ENCODE results near the gene IPO9. TPM values are rescaled to one million over a fixed set of nuclear protein-coding genes. Genes with fewer than 3 reads are reported as not detected.
"Not testable (repeated sequence)": the region's sequence is repeated elsewhere in the genome, so short reads cannot be mapped to it uniquely, and the experiment has no call there.

IPO9 gene
- polyA plus RNA-seq, 10 donors: 38.9 to 56.4 (median 49.1) TPM

GRCh38 chr1:201845331-201846083, 16.6 kb downstream of the IPO9 start:
- peak in 1 of 3 donors; percentile 36 for DNase-seq

GRCh38 chr1:201847150-201847549, 18.2 kb downstream of the IPO9 start:
- DNase-seq: no peak

DNA sequence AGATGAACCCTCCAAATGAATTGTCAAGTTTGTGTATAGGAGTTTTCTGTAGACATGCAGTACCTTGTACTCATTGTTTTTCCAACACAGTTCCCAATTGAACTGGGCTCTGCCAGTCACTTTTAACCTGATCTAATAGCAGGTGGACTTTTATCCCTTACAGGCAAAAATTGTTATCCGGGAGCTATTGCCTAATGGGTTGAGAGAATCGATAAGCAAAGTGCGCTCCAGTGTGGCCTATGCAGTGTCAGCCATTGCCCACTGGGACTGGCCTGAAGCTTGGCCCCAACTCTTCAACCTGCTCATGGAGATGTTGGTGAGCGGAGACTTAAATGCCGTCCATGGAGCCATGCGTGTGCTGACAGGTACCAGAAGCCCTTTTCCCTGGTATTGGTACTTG, 19.3 kb downstream of the IPO9 start:
- DNase-seq: no peak

DNA sequence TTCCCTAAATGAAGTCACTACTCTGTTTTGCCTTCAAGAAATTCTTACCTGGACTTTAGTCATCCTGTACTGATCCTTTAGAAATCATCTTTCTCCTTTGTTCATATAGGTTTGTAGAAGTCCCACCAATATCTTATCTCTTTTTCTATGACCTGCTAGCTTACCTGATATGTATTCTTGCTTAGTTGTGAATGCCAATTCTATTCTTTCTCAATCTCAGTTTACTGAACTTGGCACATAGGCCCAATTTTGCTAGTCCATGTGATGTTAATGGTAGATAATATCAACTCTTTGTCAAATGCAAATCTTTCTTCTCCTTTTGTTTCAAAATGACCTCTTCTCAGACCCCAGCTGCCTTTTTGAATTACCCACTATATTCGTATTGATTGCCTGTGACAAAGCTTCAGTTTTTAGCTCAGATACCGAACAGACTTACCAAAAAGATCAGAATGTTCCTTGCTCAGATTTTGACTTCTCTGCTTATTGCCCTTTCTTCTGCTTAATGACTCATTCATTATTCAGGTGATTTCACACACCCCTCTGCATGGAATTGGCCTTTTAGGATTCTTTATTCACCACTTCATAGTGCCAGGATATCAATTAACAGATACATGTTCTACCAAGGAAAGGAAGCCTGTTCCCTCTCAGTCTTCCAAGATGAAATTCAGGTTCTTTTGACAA, 20.6 kb downstream of the IPO9 start:
- no peak for DNase-seq

- DNase-seq: peak; percentile 16 to 86 (median 51)
These were observed 21.1 kb downstream of the IPO9 start for GRCh38 chr1:201850053-201850397.

- no peak for DNase-seq
These were observed 23.0 kb downstream of the IPO9 start for GRCh38 chr1:201851949-201852348.

DNA sequence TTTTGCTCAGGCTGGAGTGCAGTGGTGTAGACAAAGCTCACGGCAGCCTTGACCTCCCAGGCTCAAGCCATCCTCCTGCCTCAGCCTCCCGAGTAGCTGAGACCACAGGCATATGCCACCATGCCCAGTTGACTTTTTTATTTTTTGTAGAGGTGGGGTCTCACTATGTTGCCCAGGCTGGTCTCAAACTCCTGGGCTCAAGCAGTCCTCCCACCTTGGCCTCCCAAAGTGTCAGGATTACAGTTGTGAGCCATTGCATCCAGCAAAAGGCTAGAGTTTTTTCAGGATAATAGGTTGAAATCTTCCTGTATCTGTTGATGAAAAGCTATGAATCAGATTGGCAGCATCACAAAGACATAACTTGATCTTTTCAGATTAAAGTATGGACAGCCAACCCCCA, 27.8 kb downstream of the IPO9 start:
- DNase-seq: not testable (repeated sequence)

GRCh38 chr1:201859424-201859823, 30.5 kb downstream of the IPO9 start:
- DNase-seq: no peak

- DNase-seq: no peak
These were observed 32.5 kb downstream of the IPO9 start for GRCh38 chr1:201861448-201861847.

- DNase-seq: no peak
These were observed 41.4 kb downstream of the IPO9 start for GRCh38 chr1:201870397-201870796.

- no peak for DNase-seq
These were observed 45.7 kb downstream of the IPO9 start for GRCh38 chr1:201874672-201875071.

GRCh38 chr1:201876148-201876818, 47.3 kb downstream of the IPO9 start:
- no peak for DNase-seq

GRCh38 chr1:201877877-201878401, 49.0 kb downstream of the IPO9 start:
- DNase-seq: peak; percentile 36 to 54 (median 37)

DNA sequence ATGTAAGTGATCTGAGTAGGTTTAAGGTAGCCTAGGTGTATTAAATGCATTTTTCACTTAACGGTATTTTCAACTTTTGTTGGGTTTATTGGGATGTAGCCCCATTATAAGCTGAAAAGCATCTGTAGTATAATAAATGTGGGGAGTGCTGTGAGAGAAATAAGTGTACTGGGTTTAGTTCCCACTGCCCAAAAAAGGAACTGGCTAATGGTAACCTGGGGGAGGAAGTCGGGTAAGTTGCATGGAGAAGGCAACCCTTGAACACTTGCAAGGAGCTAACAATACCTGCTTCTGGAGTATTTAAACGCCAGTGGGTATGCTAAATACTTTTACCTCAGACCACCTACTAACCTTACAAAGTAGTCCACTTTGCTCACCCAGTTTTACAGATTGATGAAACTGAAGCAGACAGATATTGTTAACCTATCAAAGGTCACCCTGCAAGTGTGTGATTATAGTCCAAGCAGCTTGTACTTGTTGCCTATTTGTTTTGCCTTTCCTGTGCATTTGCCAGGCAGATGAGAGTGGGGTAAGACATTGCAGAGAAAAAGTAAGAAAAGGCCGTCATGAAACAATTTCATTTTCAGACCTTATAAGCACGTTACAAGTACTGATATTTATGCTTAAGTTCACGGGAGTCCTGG, 52.1 kb downstream of the IPO9 start:
- DNase-seq: no peak

DNA sequence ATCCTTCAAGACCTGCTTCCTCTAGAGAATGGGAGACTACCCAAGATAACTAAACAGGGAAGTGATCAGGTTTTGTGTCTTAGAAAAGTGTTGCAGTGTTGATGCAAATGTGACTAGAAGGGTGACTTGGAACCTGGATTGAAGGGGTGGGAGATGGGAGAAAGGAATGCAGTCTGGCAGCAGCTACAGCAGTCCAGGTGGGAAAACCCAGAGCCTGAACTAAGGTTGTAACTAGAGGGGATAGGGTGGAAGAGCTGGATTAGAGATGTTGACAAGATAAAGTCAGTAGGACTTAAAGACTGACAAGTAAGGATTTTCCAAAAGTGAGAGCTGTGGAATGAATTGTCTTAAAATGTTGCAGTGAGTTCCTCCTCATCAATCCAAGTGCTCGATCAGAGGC, 52.7 kb downstream of the IPO9 start:
- no peak for DNase-seq

DNA sequence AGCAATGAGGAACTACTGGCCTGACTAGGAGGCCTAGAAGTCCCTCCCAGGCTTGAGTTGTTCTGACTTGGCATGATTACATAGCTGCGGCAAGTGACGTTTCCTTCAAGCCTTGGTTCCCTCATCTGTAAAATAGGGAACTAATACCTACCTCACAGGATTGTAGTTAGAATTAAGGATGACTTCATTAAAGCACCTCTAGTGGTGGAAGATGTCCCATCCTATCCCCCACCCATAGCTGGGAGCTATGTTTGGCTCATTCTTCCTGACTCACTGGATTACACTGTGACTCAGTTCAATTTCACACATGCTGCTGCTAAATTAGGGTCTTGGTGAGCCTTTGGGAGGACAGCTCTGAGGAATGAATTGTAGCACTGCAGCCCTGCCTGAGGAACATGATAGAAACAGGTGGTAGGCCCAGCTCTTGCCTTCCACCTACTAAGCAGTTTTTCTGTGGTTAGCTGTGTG, 53.7 kb downstream of the IPO9 start:
- DNase-seq: peak; percentile 40 to 84 (median 43)

DNA sequence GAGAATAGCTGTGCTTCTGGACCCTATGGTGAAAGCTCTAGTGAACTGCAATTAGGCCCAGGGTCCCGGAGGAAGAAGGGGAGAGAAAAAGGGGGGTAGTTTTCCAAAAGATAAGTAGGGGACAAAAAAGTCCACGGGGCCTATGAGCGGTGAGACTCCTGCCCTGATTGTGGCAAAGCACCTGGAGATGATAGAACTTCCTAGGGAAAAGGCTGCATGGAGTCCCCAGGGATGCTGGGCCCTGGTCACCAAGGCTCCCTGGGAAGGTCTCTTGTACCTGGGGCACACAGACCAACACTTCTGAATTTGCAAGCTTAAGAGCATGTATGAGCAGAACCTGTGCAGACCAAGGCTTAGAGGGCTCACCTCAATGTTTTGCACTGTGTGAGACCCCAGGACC, 54.3 kb downstream of the IPO9 start:
- no peak for DNase-seq

GRCh38 chr1:201883786-201884185, 54.8 kb downstream of the IPO9 start:
- DNase-seq: no peak

GRCh38 chr1:201884425-201884824, 55.5 kb downstream of the IPO9 start:
- peak in 2 of 3 donors; percentile 34 to 48 for DNase-seq

DNA sequence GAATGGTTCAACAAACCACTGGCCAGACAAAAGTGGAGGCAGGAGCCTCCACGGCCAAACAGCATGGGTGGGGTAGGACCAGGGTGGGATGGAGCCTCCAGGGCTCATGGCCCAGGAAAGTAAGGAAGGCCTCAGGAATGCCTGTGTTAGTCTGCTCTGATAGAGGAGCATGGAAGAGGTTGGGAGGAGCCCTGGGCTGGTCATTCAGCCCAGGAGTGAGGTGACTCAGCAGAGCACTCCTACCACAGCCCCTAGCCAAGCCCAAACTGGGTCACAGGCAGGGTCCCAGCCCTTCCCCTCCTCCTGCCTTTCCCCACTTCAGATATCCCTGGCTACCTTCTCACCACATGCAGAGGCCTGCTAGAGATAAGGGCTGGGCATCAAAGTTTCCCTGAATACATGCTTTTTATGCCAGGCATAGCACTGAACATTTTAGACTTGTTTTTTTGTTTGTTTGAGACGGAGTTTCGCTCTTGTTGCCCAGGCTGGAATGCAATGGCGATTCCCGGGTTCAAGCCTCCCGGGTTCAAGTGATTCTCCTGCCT, 56.6 kb downstream of the IPO9 start:
- no peak for DNase-seq

GRCh38 chr1:201886103-201886885, 57.3 kb downstream of the IPO9 start:
- no peak for DNase-seq
